Measurements from ENCODE around the gene FGF11. TPM values are rescaled to one million over a fixed set of nuclear protein-coding genes. Genes with fewer than 3 reads are reported as not detected.

The FGF11 gene
- total RNA-seq, 2 experiments from 2014 or later, result 16.6 to 18.8 TPM

DNA sequence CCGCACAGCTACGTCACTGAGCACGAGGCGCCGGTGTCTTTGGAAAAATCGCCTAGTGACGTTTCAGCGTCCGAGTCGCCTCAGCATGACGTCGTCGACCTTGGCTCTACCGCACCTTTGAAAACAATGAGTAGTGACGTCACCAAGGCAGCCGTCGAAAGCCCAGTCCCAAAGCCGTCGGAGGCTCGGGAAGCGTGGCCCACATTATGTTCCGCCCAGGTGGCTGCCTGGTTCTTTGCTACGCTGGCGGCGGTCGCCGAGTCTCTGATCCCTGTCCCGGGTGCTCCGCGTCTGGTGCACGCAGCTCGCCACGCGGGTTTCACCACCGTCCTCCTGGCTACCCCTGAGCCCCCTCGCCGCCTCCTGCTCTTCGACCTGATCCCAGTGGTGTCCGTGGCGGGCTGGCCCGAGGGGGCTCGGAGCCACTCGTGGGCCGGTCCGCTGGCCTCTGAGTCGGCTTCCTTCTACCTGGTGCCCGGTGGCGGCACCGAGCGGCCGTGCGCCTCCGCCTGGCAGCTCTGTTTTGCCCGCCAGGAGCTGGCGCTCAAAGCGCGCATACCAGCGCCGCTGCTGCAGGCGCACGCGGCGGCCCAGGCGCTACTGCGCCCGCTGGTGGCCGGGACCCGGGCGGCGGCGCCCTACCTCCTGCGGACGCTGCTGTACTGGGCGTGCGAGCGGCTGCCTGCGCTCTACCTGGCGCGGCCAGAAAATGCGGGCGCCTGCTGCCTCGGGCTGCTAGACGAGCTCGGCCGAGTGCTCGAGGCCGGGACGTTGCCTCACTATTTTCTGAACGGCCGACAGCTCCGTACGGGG, 2.5 kb upstream of the FGF11 start:
- DNase-seq (peak; percentile 87), ATAC-seq (peak; percentile 74)
- Mint-ChIP-seq H3K27ac (peak overlapping the region; percentile 98), H3K27me3 (ENCODE audit: low read depth) (peaks cover 17% of the 10 kb centered on the region), H3K4me3 (peak overlapping the region; percentile 95), H3K36me3 (ENCODE audit: low read depth) (peaks cover 13% of the 10 kb centered on the region), H3K4me1 (ENCODE audit: low read depth) (peaks cover 43% of the 10 kb centered on the region), H3K9me3 (ENCODE audit: insufficient read depth) (no peaks in the 10 kb centered on the region)
- ChIA-PET POLR2A (interaction anchor here (0.7 to 3.8 kb wide), 20 partner anchors 9 to 251 kb away, joined by 3 to 41 read pairs (median 4); partner anchors contain the start of genes ACAP1, MPDU1, NEURL4 and NLGN2), CTCF (interaction anchor here (0.6 to 6.7 kb wide), 43 partner anchors 9 to 391 kb away, joined by 3 to 83 read pairs (median 6); partner anchors contain the start of genes ACAP1, CHRNB1, GABARAP and NEURL4)

DNA sequence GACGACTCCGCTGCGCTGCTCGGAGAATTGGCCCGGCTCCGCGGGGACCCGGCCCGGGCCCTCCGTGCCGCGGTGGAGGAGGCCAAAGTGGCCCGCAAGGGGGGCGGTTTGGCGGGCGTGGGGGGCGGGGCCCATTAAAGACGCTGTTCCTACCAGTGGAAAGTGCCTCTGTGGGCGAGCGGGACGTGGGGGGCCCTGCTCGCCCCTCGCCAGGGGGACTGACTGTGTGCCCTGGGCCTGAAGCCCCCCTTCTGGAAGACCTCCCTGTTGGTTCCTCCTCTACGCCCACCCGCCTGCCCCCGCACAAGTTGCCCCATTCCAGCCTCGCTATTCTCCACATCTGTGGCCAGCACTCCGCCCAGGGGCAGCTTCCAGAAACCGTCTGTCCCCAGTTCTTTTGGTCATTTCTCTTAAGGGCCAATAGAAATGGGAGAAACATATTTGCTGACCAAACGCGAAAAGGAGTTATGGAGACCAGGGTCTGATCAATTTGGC, 1.9 kb upstream of the FGF11 start:
- H3K36me3 Mint-ChIP-seq (ENCODE audit: low read depth), result peaks cover 15% of the 10 kb centered on the region
- H3K9me3 Mint-ChIP-seq (ENCODE audit: insufficient read depth), result no peaks in the 10 kb centered on the region
- DNase-seq (no peak), ATAC-seq (no peak)
- peak overlapping the region; percentile 75 for H3K27ac Mint-ChIP-seq
- H3K4me1 Mint-ChIP-seq (ENCODE audit: low read depth), result peaks cover 43% of the 10 kb centered on the region
- CTCF ChIA-PET, result interaction anchor here (0.8 to 6.7 kb wide), 32 partner anchors 9 to 392 kb away, joined by 3 to 83 read pairs (median 10); partner anchors contain the start of genes ACAP1, CHRNB1, GABARAP and NEURL4
- H3K4me3 Mint-ChIP-seq, result peak overlapping the region; percentile 95
- H3K27me3 Mint-ChIP-seq (ENCODE audit: low read depth), result peaks cover 17% of the 10 kb centered on the region
- POLR2A ChIA-PET, result interaction anchor here (0.8 to 3.8 kb wide), 13 partner anchors 8 to 250 kb away, joined by 4 to 41 read pairs (median 6); partner anchors contain the start of genes ACAP1, MPDU1, NEURL4 and POLR2A

DNA sequence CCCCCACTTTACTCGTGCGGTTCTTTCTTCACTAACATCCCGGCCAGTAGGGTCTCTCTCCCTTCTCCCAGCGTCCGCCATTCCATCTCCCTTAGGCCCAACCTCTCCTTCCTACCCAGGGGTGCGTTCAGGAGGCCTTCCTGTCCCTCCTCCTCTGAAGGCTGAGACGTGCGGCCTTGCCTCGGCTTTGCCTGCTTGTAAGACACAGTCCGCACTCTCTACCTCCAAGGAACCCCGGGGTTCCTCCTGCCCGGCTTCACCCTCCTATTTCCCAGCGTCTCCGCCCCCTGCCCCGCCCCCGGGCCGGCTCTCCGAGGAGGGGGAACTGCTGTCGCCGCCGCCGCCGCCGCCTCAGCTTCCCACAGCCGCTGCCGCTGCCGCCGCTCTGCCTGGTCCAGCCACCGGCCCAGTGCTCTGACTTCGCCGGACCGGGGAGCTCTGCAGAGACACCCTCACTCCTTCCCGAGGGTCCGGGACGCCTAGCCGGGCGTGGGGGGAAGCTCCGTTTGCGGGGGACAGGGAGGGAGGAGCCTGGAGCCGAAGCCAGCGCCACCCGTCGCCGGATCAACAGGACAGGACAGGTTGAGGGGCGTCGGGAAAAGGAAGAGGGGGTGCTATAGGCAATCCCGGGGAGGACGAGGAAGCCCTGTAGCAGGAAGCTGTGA, 1.2 kb upstream of the FGF11 start:
- H3K9me3 Mint-ChIP-seq (ENCODE audit: insufficient read depth), result no peaks in the 10 kb centered on the region
- DNase-seq, result peak; percentile 73
- CTCF ChIA-PET, result interaction anchor here (1.4 to 6.5 kb wide), 10 partner anchors 16 to 122 kb away, joined by 4 to 78 read pairs (median 20); partner anchors contain the start of genes ACAP1, NEURL4, POLR2A and SENP3
- H3K27ac Mint-ChIP-seq, result peak overlapping the region; percentile 75
- ATAC-seq, result no peak
- H3K27me3 Mint-ChIP-seq (ENCODE audit: low read depth), result peaks cover 17% of the 10 kb centered on the region
- POLR2A ChIA-PET, result interaction anchor here (0.6 to 3.0 kb wide), 6 partner anchors 20 to 249 kb away, joined by 3 to 12 read pairs (median 4); partner anchors contain the start of genes ACAP1, POLR2A and TP53
- peaks cover 43% of the 10 kb centered on the region for H3K4me1 Mint-ChIP-seq (ENCODE audit: low read depth)
- H3K36me3 Mint-ChIP-seq (ENCODE audit: low read depth), result peaks cover 15% of the 10 kb centered on the region
- peak overlapping the region; percentile 95 for H3K4me3 Mint-ChIP-seq

DNA sequence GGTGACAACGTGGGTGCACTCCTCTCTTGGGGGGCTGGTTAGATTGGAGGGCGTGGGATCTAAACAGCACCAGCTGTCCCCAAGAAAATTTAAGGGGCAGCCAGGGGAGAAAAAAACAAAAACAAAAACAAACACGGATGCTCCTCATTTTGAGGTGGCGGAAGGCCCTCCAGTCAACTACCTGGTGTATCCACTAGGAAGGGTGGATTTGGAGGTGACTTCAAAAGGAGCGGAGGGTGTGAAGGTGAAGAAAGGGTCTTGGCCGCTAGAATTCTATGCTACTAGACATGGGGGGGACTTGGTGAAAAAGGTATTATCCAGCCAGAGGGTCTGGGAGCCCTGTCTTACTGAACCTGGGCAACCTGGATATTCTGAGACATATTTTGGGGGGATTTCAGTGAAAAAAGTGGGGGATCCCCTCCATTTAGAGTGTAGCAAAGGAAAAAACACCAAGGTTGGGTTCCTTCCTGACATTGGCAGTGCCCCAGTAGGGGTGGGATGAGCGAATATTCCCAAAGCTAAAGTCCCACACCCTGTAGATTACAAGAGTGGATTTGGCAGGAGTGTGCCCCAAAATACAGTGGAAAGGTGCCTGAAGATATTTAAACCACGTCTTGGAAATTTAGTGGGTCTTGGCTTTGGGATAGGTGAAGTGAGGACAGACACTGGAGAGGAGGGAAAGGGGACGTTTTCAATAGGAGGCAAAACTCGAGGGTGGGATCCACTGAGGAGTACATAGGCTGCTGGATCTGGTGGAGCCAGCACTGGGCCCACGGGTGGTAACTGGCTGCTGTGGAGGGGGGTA, 454 bp upstream of the FGF11 start:
- Mint-ChIP-seq H3K4me3 (peak overlapping the region; percentile 95), H3K4me1 (ENCODE audit: low read depth) (peaks cover 43% of the 10 kb centered on the region), H3K36me3 (ENCODE audit: low read depth) (peaks cover 20% of the 10 kb centered on the region), H3K27me3 (ENCODE audit: low read depth) (peaks cover 18% of the 10 kb centered on the region), H3K27ac (peak overlapping the region; percentile 62), H3K9me3 (ENCODE audit: insufficient read depth) (no peaks in the 10 kb centered on the region)
- no peak for DNase-seq
- CTCF ChIA-PET, result interaction anchor here (1.3 to 6.5 kb wide), 8 partner anchors 16 to 121 kb away, joined by 4 to 78 read pairs (median 34); partner anchors contain the start of genes ACAP1, POLR2A, SENP3 and SLC35G6
- POLR2A ChIA-PET, result interaction anchor here (0.6 to 1.5 kb wide), 6 partner anchors 19 to 248 kb away, joined by 3 to 12 read pairs (median 3); partner anchors contain the start of genes POLR2A and TP53
- ATAC-seq, result no peak

DNA sequence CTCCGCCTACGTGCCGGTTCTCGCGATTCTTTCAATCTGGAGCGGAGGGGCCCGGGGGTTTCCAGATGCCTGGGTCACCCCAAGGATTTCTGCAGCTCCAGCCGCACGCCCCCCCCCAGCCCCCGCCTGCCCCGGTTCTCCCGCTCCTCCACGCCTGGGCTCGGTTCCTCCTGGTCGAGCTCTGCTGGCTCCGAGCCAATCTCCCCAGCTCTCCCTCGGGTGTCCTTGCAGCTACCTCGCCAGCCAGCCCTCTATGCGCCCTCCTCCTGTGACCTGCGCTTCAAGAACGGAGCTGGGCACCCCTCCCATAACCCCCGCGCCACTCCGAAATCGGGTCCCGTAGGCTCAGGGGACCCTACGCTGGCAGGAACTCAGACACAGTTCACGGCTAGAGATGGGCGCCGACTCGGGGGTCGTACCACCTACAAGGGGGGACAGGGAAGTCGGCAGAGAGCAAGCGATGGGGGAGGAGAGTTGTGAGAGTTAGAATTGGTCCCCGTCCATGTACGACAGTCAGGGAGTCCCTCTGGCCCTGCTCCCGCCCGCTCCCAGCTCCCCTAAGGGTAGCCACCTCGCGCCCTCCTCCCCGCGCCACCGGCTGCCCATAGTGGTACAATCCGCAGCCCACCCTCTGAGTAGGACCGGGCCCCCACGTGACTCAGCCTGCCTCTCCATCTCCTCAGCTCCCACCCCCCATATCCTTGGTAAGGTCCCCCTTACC, 961 bp downstream of the FGF11 start:
- peaks cover 22% of the 10 kb centered on the region for H3K36me3 Mint-ChIP-seq (ENCODE audit: low read depth)
- peaks cover 22% of the 10 kb centered on the region for H3K27me3 Mint-ChIP-seq (ENCODE audit: low read depth)
- no peak for ATAC-seq
- H3K27ac Mint-ChIP-seq, result peak overlapping the region; percentile 56
- H3K4me1 Mint-ChIP-seq (ENCODE audit: low read depth), result peaks cover 47% of the 10 kb centered on the region
- H3K4me3 Mint-ChIP-seq, result peak overlapping the region; percentile 95
- no peaks in the 10 kb centered on the region for H3K9me3 Mint-ChIP-seq (ENCODE audit: insufficient read depth)
- ChIA-PET POLR2A (interaction anchor here (0.6 to 2.9 kb wide), 5 partner anchors 15 to 56 kb away, joined by 3 to 20 read pairs (median 3); partner anchors contain the start of genes POLR2A and TMEM256), CTCF (interaction anchor here (0.7 to 6.5 kb wide), 10 partner anchors 13 to 248 kb away, joined by 4 to 78 read pairs (median 6); partner anchors contain the start of genes PLSCR3, SENP3, SLC35G6 and SOX15)
- peak; percentile 63 for DNase-seq

DNA sequence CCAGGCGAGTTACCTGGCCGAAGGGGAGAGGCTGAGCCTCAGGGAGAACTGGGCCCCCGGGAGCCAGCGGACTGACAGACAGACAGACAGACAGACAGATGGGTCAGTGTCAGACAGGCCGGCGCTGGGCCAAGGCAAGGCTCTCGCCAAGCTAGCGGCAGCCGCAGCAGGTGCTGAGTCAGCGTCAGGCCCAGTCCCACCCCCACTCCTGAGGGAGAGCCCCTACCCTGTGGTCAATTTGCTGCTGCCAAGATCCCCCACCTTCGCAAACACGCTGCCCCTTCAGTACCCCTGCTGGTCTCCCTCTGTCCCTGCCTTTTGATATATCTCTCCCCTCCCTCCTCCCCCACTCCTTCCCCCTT, 1.5 kb downstream of the FGF11 start:
- Mint-ChIP-seq H3K4me3 (peak overlapping the region; percentile 95), H3K9me3 (ENCODE audit: insufficient read depth) (no peaks in the 10 kb centered on the region), H3K27ac (peak overlapping the region; percentile 56), H3K27me3 (ENCODE audit: low read depth) (peaks cover 27% of the 10 kb centered on the region), H3K36me3 (ENCODE audit: low read depth) (peaks cover 22% of the 10 kb centered on the region), H3K4me1 (ENCODE audit: low read depth) (peaks cover 53% of the 10 kb centered on the region)
- DNase-seq (peak; percentile 35), ATAC-seq (no peak)
- CTCF ChIA-PET, result interaction anchor here (0.6 to 6.5 kb wide), 9 partner anchors 12 to 247 kb away, joined by 4 to 78 read pairs (median 5); partner anchors contain the start of genes SENP3, SLC35G6, SOX15 and WRAP53
- POLR2A ChIA-PET, result interaction anchor here (0.6 to 2.9 kb wide), 5 partner anchors 14 to 86 kb away, joined by 3 to 20 read pairs (median 7); partner anchors contain the start of genes POLR2A, TMEM256 and TMEM95

DNA sequence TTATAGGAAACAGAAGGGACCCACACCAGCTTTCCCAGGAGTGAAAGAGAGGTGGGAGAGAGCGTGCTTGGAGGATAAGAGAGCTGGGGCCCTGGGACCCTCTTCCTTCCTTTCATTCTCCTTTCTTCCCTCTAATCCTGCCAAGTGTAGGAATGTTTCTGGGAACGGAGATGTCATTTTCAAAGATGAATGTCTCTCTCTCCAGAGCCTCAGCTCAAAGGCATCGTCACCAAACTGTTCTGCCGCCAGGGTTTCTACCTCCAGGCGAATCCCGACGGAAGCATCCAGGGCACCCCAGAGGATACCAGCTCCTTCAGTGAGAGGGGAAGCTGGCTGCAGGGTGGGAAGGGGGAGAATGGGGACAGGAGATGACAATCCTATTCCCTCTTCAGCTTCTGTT, 2.0 kb downstream of the FGF11 start:
- POLR2A ChIA-PET, result interaction anchor here (0.6 to 2.9 kb wide), 5 partner anchors 14 to 125 kb away, joined by 3 to 20 read pairs (median 7); partner anchors contain the start of genes POLR2A and TMEM95
- Mint-ChIP-seq H3K27ac (no peak overlapping the region), H3K27me3 (ENCODE audit: low read depth) (peaks cover 29% of the 10 kb centered on the region), H3K36me3 (ENCODE audit: low read depth) (peaks cover 22% of the 10 kb centered on the region), H3K9me3 (ENCODE audit: insufficient read depth) (no peaks in the 10 kb centered on the region), H3K4me1 (ENCODE audit: low read depth) (peaks cover 52% of the 10 kb centered on the region), H3K4me3 (peak overlapping the region; percentile 95)
- DNase-seq (no peak), ATAC-seq (no peak)
- CTCF ChIA-PET, result interaction anchor here (0.6 to 2.5 kb wide), 6 partner anchors 35 to 247 kb away, joined by 4 to 11 read pairs (median 5); partner anchors contain the start of genes SENP3, SOX15 and WRAP53

DNA sequence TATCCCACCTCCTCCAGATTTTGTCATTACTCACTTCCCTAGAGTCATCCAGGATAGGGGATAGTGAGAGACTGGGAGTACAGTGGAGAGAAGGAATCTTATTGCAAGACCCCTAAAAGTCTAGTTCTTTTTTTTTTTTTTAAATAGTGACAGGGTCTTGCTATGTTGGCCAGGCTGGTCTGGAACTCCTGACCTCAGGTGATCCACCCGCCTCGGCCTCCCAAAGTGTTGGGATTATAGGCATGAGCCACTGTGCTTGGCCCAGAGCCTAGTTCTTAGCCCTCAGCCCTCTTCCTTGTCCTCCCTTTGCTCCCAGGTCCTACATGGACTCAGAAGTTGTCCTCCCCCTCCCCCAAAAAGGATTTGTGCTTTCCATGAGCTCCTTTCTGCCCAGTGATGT, 2.8 kb downstream of the FGF11 start:
- POLR2A ChIA-PET, result interaction anchor here (1.4 to 2.9 kb wide), 3 partner anchors 13 to 42 kb away, joined by 7 to 20 read pairs (median 9); partner anchors contain the start of gene POLR2A
- Mint-ChIP-seq H3K27ac (no peak overlapping the region), H3K4me1 (ENCODE audit: low read depth) (peaks cover 47% of the 10 kb centered on the region), H3K9me3 (ENCODE audit: insufficient read depth) (no peaks in the 10 kb centered on the region), H3K27me3 (ENCODE audit: low read depth) (peaks cover 32% of the 10 kb centered on the region), H3K4me3 (no peak overlapping the region), H3K36me3 (ENCODE audit: low read depth) (peaks cover 21% of the 10 kb centered on the region)
- CTCF ChIA-PET, result interaction anchor here (0.7 to 2.5 kb wide), 6 partner anchors 12 to 246 kb away, joined by 3 to 11 read pairs (median 5); partner anchors contain the start of genes SENP3, SOX15 and WRAP53
- ATAC-seq (no peak), DNase-seq (no peak)

DNA sequence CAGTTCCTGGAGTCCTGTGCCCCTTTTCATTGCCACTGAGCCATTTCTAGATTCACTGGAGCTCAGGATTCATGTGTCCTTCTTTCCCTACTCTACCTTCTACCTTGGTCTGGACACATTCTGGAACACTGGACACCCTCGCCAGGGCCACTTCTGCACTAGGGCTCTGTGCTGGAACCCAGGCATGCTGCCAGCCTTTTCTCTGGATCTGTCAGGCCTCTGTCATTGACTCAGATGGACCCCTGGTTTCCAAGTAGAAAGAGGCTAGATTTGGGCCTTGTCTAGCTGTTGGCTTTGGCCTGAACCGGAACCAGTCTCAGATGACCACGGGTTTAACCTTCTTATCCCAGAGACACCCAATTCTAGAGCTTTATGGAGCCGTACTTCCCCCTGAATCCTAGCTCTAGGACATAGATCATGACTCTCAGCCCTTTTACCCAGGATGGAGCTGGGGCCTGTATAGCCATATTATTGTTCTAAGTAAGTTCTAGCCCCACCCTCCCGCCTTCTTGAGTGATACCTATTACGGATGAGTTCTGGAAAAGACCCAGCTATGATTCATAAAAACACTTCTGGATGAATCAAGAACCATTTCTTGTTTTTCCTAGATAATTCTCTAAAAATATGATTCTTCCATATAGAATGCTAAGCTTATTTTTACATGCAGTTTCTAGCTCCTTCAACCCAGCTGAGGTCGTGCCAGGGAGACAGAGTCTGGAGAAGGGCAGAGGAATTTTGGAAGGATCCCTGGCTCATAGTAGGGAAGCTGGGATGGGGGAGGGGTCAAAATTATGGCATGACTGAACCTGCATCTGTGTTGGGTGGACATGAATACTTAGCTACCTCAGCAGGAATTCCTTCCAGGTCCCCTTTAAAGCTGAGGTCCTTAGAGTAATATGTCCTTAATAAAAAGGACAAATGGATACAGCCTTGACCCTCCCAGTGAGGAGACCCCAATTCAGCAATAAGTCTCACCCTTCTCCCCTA, 4.5 kb downstream of the FGF11 start:
- H3K9me3 Mint-ChIP-seq (ENCODE audit: insufficient read depth), result no peaks in the 10 kb centered on the region
- ChIA-PET CTCF (interaction anchor here (1.1 to 5.3 kb wide), 8 partner anchors 8 to 117 kb away, joined by 3 to 50 read pairs (median 7); partner anchors contain the start of genes TMEM102 and TNFSF13), POLR2A (interaction anchor here (0.5 to 4.6 kb wide), 9 partner anchors 8 to 967 kb away, joined by 3 to 21 read pairs (median 3); partner anchors contain the start of genes MPDU1, POLR2A and ZBTB4)
- H3K4me1 Mint-ChIP-seq (ENCODE audit: low read depth), result peaks cover 34% of the 10 kb centered on the region
- DNase-seq (no peak), ATAC-seq (no peak)
- no peak overlapping the region for H3K27ac Mint-ChIP-seq
- peaks cover 33% of the 10 kb centered on the region for H3K27me3 Mint-ChIP-seq (ENCODE audit: low read depth)
- no peak overlapping the region for H3K4me3 Mint-ChIP-seq
- H3K36me3 Mint-ChIP-seq (ENCODE audit: low read depth), result peaks cover 24% of the 10 kb centered on the region

All from activated CD8-positive, alpha-beta T cell treated with anti-CD3 and anti-CD28 coated beads, Interleukin-2, amount 10 ng/mL, durations not matched to agents 7 days and 5 days (primary cell).